T follicular helper cell (primary cell): ENCODE data around the gene USP24.

Experiments used
- DNase-seq: peaks from one replicate; pipeline ENCODE4 v3.0.0-alpha.2; 2020; ENCODE audit warnings: low read depth
- total RNA-seq, 2 experiments: gene quantifications; one replicate each; lab custom pipeline; 2026; lab: John Stamatoyannopoulos, UW

Gene USP24, protein sequence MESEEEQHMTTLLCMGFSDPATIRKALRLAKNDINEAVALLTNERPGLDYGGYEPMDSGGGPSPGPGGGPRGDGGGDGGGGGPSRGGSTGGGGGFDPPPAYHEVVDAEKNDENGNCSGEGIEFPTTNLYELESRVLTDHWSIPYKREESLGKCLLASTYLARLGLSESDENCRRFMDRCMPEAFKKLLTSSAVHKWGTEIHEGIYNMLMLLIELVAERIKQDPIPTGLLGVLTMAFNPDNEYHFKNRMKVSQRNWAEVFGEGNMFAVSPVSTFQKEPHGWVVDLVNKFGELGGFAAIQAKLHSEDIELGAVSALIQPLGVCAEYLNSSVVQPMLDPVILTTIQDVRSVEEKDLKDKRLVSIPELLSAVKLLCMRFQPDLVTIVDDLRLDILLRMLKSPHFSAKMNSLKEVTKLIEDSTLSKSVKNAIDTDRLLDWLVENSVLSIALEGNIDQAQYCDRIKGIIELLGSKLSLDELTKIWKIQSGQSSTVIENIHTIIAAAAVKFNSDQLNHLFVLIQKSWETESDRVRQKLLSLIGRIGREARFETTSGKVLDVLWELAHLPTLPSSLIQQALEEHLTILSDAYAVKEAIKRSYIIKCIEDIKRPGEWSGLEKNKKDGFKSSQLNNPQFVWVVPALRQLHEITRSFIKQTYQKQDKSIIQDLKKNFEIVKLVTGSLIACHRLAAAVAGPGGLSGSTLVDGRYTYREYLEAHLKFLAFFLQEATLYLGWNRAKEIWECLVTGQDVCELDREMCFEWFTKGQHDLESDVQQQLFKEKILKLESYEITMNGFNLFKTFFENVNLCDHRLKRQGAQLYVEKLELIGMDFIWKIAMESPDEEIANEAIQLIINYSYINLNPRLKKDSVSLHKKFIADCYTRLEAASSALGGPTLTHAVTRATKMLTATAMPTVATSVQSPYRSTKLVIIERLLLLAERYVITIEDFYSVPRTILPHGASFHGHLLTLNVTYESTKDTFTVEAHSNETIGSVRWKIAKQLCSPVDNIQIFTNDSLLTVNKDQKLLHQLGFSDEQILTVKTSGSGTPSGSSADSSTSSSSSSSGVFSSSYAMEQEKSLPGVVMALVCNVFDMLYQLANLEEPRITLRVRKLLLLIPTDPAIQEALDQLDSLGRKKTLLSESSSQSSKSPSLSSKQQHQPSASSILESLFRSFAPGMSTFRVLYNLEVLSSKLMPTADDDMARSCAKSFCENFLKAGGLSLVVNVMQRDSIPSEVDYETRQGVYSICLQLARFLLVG (N-terminal part only)
- total RNA-seq: 264 to 359 reads per million in 2 experiments

DNA sequence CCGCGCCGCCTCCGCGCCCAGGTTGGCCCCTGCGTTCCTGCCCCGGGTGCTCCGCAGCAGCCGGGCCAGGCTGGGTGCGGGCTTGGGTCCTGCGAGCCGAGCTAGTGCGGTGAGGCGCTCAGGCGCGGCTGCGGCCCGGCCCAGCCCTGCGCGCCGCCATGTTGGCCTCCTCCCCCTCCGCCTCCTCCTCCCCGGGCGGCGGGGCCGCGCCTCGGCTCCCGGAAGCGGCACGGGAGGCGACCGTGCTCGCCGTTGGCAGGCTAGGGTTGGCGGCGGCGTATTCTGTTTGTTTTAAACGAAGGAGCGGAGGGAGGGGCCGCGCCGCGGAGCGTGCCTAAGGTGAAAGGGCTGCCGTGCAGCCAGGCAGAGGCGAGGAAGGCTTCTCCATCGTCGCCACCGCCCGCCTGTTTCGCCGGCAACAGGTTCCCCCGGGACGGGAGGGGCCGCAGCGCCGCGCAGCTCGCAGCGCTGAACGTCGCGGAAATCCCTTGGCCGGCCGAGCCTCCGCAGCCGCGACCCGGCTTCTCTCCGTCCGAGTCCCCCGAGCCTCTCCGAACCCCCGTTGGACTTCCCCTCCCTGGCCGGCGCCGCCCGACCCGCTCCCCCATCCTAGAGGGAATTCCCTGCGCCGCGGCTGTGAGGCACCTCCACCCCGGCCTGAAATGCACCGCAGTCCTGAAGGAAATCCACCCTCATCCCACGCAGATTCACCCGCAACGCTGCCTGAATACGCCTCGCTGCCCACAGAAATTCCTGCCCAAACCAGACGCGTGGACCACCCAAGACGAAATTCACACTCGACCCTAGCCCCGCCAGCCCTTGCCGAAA lies at the start of gene USP24:
TSS of gene USP24 (minus strand) at position 171 of the 828 bp plus-strand sequence. CDS start 251 bp downstream, outside the sequence.
- peak; percentile 79 for DNase-seq

DNA sequence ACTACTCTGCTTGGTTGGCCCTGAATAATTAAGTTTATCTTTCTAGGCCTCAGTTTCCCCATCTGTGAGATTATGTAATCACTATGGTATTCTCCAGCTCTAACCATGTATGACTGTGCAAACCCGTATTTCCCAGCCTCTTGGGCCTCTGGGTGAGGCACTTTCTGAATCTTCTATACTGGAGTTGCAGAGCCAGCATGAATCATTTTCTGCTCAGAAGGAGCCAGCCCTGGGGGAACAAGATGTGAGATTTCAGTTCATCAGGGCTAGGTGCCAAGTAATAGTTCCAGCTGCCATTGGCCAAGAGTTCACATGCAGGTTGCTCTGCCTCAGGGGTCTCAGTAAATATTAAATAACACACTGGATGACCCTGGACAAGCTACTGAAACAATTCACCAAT lies 47.7 kb upstream of the USP24 start:
- DNase-seq: no peak

DNA sequence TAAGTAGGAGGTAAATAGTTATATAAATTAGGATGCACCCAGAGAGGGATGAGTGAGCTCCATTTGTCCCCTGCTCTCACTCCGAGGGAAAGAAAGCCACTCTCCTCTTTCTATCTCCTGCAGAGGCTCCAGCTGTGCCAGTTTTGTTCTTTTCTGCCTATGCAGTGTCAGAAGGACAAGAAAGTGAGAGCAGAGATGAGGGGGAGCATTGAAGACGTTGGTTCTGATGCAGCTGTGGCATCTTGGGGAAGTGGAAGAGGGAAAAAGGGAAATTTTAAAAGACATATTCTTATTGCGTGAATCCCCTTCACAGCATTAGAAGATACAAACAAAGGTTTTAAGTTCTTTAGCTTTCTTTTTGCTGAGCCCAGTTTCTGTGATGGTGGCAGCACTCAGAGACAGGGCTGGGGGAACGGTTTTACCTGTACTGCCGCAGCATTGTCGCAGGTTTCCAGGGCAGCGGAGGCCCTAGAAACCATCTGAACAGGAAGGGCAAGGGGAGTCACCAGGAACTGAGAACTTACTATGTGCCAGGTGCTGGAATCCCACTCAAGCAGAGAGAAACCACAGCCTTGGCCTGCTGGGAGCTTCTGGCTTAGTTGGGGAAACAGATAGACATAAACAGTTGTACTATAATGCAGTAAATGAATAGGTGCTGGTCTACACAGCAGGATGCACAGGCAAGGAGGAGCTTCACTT lies 44.9 kb upstream of the USP24 start:
- no peak for DNase-seq

DNA sequence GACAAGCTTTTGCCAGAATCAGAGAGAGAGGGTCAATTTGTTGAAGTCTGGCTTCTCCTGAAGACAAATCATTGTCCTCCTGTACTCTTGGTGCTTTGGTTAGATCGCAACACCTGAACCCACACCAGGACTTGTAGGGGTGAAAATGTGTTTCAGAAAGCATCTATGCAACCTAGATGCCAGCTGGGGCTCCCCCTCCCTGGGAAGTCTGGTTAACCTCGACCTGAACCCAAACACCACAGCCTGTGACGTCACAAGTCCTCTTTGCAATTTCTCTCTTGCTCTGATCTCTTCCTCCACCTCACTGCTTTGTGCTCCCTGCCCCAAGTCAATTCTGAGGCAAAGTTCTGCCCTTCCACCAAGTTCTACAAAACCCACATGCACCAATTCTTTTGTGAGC lies 42.8 kb upstream of the USP24 start:
- peak; percentile 22 for DNase-seq

DNA sequence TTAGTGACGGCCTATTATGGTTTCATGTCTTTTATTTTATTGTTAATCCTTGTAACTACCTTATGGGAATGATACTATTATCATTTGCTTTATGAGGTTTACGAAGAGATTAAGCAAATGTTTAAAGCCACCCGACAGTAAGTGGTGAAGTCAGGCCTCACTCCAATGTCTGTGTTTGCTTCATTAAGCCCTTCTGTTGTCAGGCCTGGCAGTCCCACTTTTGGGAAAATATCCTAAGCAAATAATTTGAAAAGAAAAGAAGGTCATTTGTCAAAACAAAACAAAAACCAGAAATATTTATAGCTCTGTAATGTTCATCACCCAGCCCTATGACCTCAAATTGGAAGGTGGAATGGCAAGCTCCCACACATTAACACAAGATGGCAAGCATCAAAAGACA lies 40.7 kb upstream of the USP24 start:
- DNase-seq: no peak

DNA sequence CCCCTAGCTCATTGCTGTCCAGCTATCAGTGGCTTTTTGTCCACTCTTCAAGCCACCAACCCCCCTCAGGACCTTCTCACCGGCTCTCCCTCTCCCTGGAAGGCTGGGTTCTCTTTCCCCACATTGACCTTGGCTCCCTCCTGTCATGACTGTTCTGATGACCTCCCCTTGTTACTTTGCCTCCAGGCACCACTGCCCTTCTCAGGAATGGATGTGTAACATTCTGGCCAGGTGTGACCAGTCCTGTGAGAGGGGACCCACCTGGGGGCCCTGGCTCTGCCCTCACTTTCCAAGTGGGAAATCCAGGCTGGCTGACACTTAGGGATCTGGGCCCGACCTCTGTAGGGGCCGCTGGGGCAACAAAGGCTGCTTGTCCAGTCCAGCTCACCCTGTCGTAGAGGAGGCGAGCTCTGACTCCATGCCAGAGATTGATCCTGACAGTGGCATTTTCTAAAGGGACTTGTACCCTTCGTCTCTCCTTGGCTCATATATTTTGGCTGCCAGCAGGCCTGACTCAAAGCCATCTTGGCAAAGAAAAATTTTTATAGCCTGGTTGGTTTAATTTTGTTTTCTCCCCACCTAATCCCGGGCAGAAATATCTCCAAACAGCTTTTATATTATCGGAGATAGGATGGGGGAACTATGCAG lies 37.9 kb upstream of the USP24 start:
- DNase-seq: no peak

DNA sequence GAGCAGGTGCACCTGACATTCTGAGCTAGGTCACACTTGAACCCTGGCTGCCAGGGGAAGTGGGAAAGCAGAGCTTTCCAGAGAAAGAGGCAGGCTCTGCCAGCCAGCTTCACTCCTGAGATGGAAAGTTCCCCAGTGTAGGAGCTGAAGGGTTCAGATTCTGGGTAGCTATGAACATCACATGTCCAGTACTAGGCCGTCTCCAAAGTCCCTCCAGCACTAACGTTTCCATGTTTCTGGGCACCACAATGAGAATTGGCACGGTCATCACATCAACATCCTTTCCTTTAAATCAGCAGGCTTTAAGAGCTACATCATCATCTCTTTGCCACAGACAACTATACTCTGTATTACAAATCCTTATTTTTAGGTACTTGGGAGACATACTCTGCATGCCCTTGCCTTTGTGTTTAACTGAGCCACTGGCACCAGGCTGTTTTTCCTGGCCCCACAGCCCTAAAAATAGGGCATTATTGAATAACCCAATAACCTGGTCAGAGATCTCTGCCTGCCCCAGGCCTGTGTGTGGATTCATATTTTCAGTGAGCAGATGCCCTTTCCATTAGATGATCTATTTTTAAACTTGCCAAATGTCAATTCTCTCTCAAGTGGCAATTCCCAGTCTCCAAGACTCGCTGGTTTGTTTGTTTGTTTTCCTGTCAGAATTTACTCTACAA lies 35.4 kb upstream of the USP24 start:
- DNase-seq: no peak

DNA sequence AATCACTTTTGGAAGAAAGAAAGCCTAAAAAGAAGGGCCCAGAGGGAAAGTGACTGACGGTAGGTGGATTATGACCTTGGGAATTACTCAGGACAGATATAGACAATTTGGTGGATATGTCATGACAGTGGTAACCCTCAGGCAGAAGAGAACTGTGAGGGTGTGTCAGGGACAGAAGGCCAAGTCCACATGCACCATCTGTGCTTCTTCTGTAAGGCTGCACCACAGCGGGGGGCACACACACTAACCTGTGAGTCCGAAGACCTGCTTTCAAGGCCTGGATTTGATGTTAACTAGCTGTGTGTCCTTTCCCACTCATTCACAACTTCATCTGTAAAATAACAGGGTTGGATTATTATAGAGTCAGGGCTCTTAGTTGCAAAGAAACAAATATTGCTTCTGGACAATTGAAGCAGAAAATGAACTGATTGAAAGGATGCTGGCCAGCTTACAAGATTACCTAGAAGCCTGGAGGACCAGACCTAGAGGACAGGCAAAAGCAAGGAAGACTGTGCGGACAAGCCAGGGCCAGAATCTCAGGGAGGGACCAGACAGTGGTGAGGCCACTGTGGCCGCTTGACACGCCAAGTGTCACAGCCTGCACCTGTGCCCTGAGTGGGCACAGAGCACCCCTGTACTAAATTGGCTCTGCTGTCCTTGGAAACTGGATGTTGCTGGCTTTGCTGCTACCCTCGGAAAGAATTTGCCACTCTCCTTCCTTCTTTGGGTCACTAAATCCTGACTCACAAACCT lies 34.7 kb upstream of the USP24 start:
- no peak for DNase-seq

DNA sequence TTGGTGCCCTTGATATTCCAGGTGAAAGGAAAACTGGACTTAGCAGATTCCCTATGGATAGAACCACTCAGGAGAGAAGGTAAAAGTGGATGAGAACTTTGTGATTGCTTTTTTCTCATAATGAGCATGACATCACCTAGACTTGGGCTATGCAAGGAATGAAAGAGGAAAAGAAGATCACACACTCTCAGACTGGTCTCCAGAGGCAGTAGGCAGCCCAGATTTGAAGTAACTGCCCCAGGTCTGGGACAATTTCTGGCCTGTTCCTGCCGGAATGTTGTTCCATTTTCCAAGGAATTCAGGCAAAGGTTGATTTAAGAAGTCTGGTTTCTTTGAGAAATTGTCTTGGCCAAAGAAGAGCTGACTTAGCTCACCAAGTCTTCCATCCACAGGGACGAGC lies 31.7 kb upstream of the USP24 start:
- DNase-seq: no peak

DNA sequence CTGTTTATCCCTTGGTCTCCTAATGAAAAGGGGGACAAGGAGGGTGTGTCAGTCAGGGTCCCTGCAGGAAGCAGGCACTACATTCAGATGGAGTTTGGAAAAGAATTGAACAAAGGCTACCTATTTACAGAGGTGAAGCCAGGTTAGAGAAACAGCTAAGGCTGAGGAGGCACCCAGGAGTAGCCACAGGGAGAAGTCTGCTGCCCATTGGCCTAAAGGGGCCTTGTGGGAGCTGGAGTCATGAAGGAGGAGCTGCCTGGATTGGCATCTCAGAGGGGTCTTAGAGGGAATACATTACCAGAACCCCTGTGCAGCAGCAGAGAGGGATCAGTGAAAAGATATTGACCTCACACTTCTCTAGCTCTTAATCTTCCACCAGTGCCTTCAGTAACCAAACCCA lies 31.2 kb upstream of the USP24 start:
- no peak for DNase-seq

DNA sequence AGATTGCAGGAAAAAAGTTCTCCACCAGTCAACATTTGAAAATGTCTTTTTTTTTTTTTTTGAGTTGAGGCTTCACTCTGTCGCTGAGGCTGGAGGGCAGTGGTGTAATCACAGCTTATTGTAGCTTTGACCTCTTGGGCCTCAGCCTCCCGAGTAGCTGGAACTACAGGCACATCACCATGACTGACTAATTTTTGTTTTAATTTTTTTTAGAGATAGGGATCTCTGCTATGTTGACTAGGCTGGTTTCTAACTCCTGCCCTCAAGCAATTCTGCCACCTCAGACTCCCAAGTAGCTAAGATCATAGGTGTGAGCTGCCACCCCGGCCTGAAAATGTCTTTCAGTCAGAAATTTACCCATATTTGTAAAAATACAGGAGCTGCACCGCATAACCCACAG lies 30.6 kb upstream of the USP24 start:
- no peak for DNase-seq

DNA sequence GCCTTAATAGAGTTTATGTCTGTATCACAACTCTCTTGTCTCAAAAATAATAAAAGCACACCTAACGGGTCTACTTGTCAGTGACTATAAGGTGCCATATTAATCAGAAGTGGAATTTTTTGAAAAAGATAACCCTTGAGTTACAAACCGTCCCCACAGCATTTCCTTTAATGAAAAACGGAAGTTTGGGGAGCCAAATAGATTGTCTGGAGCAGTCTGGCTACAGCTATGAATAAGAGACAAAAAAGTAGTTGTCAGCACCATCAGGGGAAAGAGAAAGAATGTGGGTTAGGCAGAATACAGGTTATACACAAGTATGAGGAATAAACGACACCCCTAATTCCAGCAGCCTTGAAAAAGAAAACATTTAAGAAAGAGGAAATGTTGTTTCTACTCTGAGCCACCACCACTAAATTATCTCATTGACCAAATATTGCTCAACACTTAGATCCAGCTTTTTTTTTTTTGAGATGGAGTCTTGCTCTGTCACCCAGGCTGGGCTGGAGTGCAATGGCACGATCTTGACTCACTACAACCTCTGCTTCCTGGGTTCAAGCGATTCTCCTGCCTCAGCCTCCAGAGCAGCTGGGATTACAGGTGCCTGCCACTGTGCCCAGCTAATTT lies 29.4 kb upstream of the USP24 start:
- no peak for DNase-seq

DNA sequence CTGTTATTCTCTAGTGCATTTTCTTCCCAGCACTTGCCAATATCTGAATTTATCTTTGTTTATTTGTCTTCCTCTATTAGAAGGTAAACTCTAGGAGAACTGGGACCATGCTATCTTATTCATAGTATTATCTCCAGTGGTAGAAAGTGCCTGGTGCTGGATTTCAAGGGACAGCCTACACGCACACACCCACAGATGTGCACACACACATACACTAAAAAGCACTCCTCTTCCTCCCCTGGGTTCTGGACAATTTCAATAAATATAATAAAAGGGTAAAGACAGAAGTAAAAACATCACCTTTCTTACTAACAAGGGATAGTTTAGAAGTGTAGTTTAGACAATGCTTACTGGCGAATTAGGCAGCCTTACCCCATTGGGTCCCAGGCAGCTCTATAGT lies 28.5 kb upstream of the USP24 start:
- DNase-seq: no peak

DNA sequence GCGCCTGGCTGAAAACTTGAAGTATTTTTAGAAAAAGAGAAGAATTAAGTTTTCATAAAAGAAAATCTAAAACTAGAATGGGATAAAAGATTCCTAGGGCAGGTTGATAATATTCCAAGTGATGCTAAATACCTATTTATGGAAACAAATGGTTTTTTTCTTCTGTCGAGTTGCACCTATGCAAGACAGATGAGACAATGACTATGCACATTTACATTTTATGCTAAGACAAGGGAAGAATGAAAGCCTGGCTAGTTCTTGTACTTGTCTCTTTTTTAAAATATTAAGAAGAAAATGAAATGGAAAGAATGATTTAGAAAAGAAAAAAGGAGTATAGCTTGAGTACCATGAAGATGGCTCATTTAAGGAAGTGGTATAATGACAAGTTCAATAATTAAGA lies 24.4 kb upstream of the USP24 start:
- DNase-seq: no peak

DNA sequence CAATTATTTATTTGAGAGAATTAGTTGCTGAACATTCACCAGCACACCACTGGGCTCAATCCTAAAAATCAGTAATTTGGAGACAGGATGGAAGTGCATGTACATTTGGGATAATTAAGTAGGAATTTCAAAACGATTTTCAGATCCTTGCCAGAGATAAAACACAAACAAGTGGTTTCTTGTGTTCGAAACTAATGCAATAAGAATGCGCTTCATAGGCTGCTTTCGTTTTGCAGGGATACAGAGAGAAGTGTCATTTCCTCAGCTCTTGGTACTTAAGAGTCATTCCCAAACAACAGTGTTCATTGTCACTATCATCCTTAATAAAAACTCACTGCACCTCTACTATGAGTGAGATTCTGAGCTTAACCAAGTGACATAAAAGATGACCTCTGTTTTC lies 20.6 kb upstream of the USP24 start:
- DNase-seq: no peak

DNA sequence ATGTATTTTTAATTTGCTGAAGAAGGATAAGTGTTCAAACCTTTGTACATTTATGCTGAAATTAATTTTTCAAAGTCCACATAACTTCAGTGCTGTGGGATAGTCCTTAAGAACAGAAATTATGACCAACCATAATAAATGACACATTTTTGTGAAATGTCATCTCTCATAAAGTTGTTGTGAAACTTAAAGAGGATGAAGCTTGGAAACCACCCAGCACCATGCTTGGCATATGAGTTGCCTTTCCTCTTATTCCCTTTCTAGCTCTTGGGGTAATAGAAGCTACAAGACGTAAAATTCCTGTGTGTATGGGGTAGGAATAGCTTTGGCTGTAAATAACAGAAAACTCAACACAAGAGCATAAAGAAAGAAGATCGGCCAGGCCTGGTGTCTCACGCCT lies 18.9 kb upstream of the USP24 start:
- no peak for DNase-seq

DNA sequence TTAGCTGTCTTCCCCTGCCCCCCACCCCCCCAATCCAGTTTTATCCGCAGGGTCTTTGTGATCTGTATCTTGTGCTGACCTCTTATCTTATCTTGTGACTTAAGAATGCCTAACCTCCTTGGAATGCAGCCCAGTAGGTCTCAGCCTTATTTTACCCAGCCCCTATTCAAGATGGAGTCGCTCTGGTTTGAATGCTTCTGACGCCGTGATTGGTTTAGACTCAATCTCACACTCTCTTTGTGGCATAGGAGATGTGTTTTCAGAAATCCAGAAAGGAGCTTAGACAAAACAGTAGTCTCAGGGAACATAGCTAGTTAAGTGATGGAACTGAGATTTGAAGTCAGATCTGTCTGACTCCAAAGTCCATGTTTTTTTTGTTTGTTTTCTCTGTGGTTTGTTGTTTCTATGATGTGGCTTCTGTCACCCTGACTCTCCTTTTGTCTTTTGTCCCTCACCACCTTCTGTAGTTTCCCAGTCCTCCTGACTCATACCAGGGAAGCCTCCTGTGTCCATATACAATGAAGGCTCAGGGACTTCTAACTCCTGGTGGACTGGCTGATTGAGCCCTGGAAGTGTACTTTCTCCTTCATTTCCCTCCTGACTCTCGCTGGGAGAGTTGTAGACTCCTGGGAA lies 18.1 kb upstream of the USP24 start:
- no peak for DNase-seq
